ENCODE results near the gene CYBA. TPM values are rescaled to one million over a fixed set of nuclear protein-coding genes. Genes with fewer than 3 reads are reported as not detected.

CYBA gene
- total and polyA plus RNA-seq, 2 donors (not counting 1 experiment from before 2014, with no cell fraction given): 701 to 1,336 TPM

GRCh38 chr16:88649924-88650748 lies 717 bp downstream of the CYBA start:
- Histone ChIP-seq H3K27ac (ENCODE audit: low read length in 2 of 2) (peak overlapping the region; percentile 98 to 99), H3K9ac (ENCODE audit: low read length) (peak overlapping the region; percentile 92), H3K9me3 (ENCODE audit: control extremely low read depth in 1 of 3, control insufficient read depth in 2 of 3, insufficient read depth in 1 of 3, low read length in 2 of 3) (no peaks in the 10 kb centered on the region), H3K4me2 (replicated peaks; ENCODE audit: low read depth, low read length, poor library complexity, severe bottlenecking) (peak overlapping the region; percentile 99), H3K36me3 (replicated peaks in 1 of 2; ENCODE audit: control extremely low read depth in 1 of 2, control insufficient read depth in 1 of 2, extremely low read depth in 1 of 2, insufficient read depth in 2 of 2, low read length in 1 of 2) (peaks cover 0 to 49% of the 10 kb centered on the region in 2 experiments), H2AFZ (ENCODE audit: insufficient read depth, low read depth, low read length, poor library complexity, severe bottlenecking) (peak overlapping the region; percentile 23), H3K79me2 (ENCODE audit: control insufficient read depth, insufficient read depth, low read length) (peaks cover 63% of the 10 kb centered on the region), H3K4me3 (ENCODE audit: control extremely low read depth in 1 of 5, extremely low read depth in 1 of 5, insufficient read depth in 1 of 5, low read depth in 2 of 5, low read length in 4 of 5) (peak overlapping the region; percentile 73 to 98 (median 92)), H3K27me3 (replicated peaks in 1 of 4; ENCODE audit: control extremely low read depth in 1 of 4, control insufficient read depth in 3 of 4, insufficient read depth in 4 of 4, low read length in 3 of 4) (no peaks in the 10 kb centered on the region), H3K4me1 (ENCODE audit: control insufficient read depth in 2 of 2, insufficient read depth in 2 of 2, low read length in 2 of 2) (peaks cover 46 to 72% of the 10 kb centered on the region in 2 donors), H4K20me1 (ENCODE audit: control insufficient read depth, insufficient read depth, low read length, poor library complexity, severe bottlenecking) (peaks cover 62% of the 10 kb centered on the region)
- no peaks in the 10 kb centered on the region for H3K9me3 Mint-ChIP-seq (ENCODE audit: insufficient read depth)
- H3K4me3 Mint-ChIP-seq: peak overlapping the region; percentile 96
- peak; percentile 15 for ATAC-seq (ENCODE audit: low read depth)
- peaks cover 46% of the 10 kb centered on the region for H3K4me1 Mint-ChIP-seq
- peak; percentile 85 for DNase-seq
- 4% methylated on average over 35 of the region's 37 CpGs for WGBS (ENCODE audit: insufficient coverage)
- ChIA-PET CTCF (interaction anchor here (1.2 to 3.2 kb wide), 7 partner anchors 13 to 165 kb away, joined by 3 to 9 read pairs (median 4); no protein-coding TSS in a partner anchor), POLR2A (interaction anchor here (1.0 to 3.4 kb wide), 9 partner anchors 11 to 55 kb away, joined by 3 to 32 read pairs (median 4); partner anchors contain the start of genes IL17C and MVD)
- H3K27ac Mint-ChIP-seq: peak overlapping the region; percentile 98
- intact Hi-C loops (cut with micrococcal nuclease): no loop called here
- H3K27me3 Mint-ChIP-seq: no peaks in the 10 kb centered on the region
- no peak for TF ChIP-seq CTCF (IDR thresholded peaks at IDR 0.05)
- TF ChIP-seq EZH2 (IDR thresholded peaks at IDR 0.05; ENCODE audit: borderline replicate concordance, insufficient read depth, low read depth, low read length, poor library complexity, severe bottlenecking): no peak
